ENCODE results near the gene REC114.
"Not testable (repeated sequence)": the region's sequence is repeated elsewhere in the genome, so short reads cannot be mapped to it uniquely, and the experiment has no call there.

REC114 gene

DNA sequence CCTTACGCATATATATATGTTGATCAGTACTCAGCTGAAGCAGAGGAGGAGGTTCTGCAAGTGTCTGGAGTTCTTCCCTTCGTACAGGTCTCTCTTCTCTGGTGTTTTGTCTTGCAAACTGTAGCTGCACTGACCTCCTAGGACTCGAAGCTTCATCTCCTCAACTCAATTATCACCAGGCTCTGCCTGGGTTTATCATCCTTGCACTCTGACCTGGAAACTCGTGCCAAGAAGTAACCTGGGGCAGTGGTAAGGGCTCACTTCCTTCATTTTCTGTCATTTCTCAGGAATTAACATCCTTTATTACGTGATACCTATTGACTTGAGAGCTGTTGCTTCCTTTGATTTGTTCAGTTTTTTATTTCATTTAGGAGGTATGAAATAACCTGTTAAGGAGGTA lies 14.4 kb downstream of the REC114 start:
- no peak for DNase-seq

DNA sequence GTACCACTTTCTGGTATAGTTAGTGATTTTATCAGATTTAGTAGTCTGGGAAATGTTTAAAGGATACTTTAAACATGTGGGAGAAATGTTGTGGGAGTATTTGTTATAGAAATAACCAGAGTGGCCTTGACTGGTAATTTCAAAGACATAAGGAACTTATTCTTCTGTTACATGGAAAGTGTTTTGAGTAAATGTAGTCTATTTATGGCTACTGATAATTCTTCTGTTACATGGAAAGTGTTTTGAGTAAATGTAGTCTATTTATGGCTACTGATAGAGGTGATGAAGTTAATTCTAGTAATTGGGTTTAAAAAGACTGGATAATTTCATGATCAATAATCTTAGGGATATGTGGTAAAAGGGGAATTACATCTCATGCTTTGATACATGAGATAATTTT lies 17.7 kb downstream of the REC114 start:
- DNase-seq: no peak

DNA sequence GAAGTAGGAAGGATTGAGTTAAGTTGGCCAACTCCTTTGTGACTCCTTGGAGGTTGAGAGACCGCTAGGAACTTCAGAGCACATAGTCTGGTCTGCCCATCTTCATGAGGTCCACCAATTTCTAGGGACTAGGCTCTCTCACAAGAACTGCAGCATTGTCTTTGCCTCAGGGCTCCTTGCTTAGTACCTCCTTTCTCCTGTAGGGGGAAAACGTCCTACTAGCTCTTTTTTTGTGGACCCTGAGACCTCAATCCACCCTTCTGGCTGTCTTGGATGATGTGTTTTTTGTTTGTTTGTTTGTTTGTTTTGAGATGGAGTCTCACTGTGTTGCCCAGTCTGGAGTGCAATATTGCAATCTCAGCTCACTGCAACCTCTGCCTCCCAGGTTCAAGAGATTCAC lies 21.6 kb downstream of the REC114 start:
- no peak for DNase-seq

DNA sequence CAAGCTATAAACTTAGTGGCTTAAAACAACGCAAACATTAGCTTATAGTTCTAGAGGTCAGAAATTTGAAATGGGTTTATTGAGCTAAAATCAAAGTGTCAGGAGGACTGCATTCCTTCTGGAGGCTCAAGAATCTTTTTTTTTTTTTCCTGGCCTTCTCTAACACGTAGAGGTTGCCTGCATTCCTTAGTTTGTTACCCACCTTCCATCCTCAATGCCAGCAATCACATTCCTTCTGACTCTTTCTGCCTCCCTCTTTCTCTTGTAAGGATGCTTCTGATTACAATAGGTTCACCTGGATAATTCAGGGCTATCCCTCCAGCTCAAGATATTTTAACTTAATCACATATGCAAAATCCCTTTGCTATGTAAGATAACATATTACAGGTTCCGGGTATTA lies 24.8 kb downstream of the REC114 start:
- no peak for DNase-seq

DNA sequence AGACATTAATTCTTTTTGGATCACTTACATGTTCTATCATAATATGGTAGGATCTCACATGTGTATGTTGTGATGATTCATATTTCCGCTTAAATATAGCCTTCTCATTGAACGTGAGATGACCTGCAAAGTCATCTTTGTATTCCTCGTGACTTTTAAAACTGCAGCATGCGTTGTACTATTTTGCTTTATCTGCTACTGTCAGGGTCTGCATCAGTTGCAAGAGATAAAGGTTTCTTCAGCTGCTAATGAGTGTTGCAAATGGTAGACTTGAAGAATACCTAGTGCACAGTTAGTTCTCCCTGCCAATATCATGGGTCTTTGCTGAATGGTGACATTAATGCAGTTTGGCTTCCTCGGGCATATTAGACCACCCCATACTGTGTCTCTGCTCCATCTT lies 31.8 kb downstream of the REC114 start:
- DNase-seq: no peak

DNA sequence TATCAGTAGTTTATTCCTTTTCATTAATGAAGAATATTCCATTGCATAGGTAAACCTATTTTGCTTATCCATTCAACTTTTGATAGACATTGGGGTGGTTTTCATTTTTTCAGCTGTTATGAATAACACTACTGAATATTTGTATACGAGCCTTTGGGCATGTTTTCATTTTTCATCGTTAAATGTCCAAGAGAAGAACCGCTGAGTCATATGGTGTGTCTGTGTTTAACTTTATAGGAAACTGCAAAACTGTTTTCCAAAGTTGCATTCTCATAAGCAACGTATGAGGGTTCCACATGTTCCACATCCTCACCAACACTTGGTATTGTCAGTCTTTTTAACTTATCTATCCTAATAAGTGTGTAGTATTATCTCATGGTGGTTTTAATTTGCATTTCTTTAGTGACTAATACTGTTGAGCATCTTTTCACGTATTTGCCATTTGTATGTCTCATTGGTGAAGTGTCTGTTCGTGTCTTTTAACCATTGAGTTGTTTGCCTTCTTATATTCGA lies 33.8 kb downstream of the REC114 start:
- DNase-seq: no peak

DNA sequence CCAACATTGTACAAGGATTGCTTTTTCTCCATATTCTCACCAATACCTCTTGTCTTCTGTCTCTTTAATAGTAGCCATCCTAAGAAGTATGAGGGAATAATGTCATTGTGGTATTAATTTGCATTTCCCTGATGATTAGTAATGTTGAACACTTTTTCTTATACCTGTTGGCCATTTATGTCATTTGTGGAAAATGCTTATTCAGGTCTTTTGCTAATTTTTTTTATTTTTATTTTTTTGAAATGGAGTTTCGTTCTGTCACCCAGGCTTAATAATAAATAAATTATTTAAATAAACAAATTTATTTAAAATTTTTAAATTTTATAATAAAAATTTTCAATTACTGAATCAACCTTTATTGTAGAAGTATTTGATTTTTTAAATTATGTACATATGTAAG lies 37.1 kb downstream of the REC114 start:
- DNase-seq: no peak

DNA sequence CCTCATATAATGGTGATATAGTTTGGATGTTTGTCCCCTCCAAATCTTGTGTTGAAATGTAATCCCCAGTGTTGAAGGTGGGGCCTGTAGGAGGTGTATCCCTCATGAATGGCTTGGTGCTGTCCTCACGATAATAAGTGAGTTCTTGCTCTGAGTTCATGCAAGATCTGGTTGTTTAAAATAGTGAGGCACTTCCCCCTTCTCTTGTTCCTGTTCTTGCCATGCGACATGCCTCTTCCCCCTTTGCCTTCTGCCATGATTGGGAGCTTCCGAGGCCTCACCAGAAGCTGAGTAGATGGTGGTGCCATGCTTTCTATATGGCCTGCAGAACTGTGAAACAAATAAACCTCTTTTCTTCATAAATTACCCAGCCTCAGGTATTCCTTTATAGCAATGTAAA lies 39.2 kb downstream of the REC114 start:
- no peak for DNase-seq

DNA sequence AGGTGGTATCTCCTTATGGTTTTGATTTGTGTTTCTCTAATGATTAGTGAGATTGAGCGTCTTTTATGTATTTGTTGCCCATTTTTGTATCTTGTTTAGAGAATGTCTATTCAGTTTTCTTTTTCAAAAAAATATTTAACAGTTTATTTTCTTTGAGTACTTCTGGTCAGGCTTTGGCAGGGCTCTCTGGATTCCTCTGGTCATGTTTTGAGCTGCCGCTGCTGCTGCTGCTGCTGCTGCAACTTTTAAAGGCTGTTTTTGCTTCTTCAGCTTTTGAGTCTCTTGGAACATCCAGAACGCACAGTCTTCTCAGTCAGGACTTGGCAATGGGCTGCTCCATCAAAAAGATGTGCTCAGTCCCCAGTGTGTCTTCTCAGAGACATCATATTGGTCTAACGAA lies 40.1 kb downstream of the REC114 start:
- DNase-seq: no peak

DNA sequence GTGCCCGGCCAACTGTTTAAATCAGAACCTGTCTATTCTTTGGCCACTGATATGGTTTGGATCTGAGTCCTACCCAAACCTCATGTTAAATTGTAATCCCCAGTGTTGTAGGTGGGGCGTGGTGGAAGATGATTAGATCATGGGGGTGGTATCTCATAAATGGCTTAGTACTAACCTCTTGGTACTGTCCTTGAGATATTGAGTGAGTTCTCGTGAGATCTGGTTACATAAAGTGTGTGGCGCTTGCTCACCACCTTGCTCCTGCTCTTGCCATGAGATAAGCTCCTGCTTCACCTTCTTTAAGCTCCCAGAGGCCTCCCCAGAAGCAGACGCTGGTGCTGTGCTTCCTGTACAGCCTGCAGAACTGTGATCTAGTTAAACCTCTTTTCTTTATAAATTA lies 42.4 kb downstream of the REC114 start:
- no peak for DNase-seq

DNA sequence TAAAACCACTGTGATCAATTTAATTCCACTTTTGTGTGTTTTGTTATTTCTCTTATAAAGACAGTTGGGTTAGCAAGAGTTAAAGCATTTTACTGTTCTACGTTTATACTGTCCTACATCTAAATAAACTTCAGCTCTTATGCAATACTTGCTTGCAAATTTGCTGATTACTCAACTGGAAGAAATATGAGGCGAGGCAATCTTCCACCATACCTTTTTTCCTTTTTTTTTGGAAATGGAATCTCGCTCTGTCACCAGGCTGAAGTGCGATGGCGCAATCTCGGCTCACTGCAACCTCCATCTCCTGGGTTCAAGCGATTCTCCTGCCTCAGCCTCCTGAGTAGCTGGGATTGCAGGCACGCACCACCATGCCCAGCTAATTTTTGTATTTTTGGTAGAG lies 42.9 kb downstream of the REC114 start:
- not testable (repeated sequence) for DNase-seq

DNA sequence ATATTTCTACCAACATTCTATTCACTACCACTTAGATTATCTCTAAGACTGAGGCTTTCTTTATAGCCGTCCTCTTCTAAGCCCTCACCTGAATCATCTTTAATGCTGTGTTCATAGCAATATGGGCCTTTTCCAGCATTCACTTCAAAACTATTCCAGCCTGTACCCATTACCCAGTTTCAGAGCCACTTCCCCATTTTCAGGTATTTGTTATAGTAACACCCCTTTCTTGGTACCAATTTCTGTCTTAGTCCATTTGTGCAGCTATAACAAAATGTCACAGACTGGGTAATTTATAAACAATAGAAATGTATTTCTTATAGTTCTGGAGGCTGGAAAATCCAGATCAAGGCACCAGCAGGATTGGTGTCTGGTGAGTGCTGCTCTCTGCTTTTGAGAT lies 45.7 kb downstream of the REC114 start:
- no peak for DNase-seq

DNA sequence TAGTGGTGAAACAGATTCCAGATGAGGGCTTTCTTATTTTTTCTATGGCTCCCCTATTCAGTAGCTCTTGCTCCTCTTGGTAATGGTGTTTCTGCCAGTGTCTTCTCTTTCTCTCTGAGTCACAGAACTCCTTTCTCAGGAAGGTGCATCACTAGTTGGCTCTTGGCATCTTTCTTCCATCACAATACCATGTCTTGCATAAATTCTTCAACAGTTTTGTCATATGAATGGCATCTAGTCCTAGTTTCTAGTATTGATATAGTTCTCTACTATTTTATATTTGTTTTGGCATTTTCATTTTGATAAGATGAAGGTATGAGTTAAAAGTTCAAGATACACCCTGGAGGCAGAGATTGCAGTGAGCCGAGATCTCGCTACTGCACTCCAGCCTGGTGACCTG lies 51.0 kb downstream of the REC114 start:
- no peak for DNase-seq

DNA sequence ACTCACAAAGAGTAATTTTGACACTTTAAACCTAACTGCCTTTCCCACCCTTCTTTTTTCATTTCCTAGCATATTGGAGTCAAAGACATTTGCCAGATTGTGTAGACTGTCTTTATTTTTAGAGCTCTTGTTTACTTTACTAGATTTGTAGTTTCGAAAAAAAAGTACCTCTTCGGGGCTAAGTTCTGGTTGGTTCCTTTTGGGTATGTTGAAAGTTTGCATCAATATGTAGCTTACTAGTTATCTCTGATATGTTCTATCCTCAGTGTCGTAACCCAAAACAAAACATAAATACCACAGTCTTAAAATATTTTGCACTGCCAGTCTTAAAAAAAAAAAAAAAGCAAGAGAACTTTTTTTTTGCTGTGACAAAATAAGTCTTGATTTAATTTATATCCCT lies 52.2 kb downstream of the REC114 start:
- no peak for DNase-seq

DNA sequence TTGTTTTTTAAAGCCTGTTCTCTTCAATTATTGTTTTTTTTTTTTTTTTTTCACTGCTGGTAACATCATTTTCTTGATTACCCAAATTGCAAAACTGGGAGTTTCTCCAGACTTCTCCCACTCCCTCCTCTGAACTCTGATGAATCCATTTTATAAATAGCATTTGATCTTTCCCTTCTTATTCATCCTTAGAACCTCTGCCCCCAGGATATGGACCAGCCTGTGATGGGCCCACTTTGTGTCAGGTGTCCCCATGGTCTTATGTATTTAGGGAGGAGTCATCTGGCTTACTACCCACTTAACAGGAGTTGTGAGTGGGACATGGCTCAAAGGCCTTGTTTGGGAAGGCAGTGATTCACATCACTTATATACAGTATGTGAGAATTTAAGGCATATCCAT lies 57.7 kb downstream of the REC114 start:
- no peak for DNase-seq

DNA sequence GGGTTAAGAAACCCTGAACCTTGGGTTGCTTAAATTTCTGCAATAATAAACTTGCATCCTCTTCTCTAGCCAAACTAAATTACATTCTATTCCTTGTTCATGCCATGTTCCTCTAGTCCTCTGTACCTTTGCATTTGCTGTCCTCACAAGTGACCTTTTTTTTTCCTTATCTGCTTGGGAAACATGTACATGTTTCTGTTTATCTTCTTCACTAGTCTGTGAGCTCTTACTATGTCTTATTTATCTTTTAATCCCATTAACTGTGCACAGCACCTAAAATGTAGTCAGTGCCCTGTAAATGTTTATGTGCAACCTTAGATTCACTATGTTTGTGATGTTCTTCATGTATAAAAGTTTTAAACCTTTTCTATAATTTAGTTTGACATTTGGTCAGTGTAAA lies 61.9 kb downstream of the REC114 start:
- DNase-seq: no peak

DNA sequence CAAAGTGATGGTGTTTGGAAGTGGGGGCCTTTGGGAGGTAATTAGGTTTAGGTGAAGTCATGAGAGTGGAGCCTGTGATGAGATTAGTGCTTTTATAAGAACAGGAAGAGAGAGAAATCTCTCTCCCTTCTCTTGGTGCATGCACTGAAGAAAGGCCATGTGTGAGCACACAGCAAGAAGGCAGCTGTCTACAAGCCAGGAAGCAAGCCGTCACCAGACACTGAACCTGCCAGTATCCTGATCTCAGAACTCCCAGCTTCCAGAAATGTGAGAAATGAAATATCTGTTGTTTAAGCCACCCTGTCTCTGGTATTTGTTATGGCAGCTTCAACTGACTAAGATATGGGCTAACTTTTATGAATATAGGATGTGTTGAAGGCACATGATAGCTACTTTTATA lies 72.6 kb downstream of the REC114 start:
- DNase-seq: no peak

DNA sequence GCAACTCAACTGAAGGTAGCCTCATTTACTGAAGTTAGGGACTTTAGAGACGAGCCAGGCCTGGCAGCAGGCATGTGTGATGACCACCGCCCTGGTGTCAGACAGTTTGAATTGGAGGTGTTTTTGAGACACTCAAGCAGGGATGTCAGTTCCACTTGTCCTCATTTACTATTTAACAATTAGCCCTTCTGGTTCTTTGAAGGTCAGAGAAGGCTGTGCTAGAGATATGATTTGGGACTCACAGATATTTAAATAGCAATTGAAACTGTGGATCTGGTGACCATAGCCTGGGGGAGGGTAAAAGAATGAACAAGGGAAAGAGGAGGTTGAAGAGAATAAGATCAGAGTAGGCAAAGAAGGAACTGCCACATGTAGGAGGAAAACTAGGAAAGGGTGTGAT lies 74.6 kb downstream of the REC114 start:
- no peak for DNase-seq

DNA sequence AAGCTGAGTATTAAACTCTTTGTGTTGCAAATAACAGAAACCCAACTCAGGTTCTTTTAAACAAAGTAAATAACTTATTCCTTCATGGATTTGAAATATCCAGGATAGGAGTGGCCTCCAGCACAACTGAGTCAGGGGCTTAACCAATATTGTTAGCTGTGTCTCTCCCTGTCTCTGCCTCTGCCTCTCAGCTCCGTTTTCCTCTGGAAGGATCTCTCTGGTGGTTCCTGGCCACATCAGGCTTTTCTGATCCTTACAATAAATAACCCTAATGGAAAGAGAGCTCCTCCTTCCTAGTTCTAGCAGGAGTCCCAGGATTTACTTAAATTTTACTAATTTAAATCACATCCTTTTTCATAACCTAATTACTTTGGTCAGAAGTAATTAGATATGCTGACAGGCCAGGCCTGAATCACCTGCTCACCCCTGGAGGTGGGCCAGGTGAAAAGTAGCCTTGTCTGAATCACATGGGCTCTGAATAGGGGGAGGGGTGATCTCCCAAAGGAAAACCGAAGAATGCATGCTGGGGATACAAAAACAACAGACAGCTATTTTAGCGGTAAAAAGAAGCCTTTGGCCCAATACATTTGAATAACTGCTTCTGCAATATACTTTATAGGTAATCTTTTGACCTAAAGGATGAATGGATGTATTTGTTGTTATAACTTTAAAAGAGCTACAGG lies 75.4 kb downstream of the REC114 start:
- no peak for DNase-seq

DNA sequence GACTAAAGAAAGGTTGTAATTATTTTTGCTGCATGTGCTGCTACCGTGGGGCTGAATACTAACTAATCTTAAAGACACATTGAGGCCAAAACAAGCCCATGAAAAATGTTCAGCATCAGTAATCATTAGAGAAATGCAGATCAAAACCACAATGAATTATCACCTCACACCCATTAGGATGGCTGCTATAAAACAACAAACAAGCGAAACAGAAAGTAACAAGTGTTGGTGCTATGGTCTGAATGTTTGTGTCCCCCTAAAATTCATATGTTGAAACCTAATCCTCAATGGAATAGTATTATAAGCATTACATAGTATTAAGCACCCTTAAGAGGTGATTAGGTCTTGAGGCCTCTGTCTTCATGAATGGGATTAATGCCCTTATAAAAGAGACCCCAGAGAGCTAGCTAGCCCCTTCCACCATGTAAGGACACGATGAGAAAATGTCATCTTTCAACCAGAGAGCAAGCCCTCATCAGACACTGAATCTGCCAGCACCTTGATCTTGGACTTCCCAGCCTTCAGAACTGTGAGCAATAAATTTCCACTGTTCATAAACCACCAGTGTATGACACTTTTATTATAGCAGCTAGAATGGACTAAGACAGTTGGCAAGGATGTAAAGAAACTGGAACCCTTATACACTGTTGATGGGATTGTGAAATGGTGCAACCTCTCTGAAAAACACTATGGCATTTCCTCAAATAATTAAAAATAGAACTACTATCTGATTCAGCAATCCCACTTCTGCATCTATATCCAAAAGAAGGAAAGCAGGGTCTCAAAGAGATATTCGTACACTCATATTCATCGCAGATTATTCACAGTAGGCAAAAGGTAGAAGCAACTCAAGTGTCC lies 76.1 kb downstream of the REC114 start:
- no peak for DNase-seq

DNA sequence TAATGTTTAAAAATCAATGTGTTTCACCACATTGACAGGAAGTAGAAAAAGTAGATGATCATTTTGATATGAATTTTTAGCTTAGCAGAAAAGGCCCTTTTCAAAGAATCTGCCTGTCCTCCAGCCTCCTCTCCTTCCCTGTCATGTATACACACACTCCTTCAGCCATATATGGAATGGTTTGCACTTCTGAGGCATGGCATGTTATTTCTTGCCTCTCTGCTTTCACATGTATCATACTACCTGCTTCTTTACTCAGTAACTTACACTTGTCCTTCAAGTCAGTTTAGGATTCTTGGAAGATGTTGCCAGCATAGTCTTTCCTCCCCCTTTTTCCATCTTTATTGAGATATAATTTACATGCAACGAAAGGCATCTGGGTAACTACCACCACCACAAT lies 79.0 kb downstream of the REC114 start:
- DNase-seq: no peak

DNA sequence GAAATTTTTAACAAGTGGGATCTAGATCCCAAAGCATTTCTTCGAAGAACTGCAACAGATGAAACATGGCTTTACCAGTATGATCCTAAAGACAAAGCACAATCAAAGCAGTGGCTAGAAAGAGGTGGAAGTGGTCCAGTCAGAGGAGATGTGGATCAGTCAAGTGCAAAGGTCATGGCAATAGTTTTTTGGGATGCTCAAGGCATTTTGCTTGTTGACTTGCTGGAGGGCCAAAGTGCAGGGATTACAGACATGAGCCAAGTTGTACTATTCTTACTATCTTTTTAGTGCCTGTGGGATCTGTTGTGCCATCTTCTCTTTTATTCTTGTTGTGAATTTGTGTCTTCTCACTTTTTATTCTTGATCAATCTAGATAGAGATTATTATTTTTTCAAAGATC lies 82.0 kb downstream of the REC114 start:
- DNase-seq: no peak

DNA sequence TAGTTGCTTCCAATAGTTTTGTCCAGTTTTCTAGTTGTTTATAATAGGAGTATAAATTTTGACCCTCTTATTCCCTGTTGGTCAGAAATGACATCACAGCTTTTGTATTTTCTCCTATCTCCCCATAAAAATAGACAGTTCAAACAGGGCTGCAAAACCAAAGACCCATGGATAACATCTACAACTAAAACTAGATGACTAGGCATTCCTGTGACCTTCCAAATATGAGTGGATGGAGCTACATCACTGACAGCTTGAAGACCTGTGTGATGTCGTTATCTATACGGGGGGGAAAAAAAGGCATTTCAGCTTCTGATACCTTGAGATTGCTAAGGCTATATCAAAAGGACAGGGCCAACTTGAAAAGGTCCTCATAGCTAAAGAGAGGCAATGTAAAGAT lies 84.6 kb downstream of the REC114 start:
- no peak for DNase-seq

DNA sequence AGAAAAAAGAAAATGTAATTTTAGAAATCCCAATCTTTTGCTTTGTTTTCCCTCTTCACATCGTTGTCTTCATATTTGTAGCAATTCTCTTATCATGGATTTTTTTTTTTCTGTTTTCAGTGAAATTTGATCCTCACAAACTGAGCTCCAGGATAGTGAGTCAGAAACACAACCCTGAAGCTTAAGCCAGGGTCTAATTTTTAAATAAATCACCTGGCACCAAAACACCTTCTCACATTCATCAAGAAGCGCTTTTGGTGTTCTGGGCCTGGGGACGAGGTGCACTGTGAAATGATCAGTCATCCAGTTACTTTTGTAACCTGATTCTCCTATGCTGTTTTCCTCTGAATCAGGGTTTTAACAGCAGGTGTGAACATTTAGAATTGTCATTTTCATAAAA lies 87.7 kb downstream of the REC114 start:
- DNase-seq: no peak

DNA sequence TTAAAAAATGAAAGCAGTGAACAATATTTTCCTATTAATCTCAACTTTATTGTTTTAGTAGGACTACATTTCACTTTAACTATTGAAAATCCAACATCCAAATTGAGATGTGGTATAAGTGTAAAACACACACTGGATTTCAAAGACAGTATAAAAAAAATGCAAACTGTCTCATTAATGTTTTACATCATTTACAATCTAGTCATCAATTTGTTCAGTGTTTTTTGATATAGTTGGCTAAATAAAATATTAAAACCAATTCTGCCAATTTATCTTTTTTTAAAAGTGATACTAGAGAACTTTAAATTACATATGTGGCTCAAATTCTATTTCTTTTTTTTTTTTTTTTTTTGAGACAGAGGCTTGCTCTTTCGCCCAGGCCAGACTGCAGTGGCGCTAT lies 95.2 kb downstream of the REC114 start:
- no peak for DNase-seq
